HG02623 (cell line): ENCODE data around the gene FAM110A.
"Not testable (repeated sequence)": the region's sequence is repeated elsewhere in the genome, so short reads cannot be mapped to it uniquely, and the experiment has no call there.

Experiments
- ATAC-seq: cut with Tn5 transposase; IDR thresholded peaks from one replicate; pipeline ENCODE4 v1.9.1; 2021; ENCODE audit warnings: moderate library complexity; ENCODE audit not compliant: unreplicated experiment

FAM110A gene

DNA sequence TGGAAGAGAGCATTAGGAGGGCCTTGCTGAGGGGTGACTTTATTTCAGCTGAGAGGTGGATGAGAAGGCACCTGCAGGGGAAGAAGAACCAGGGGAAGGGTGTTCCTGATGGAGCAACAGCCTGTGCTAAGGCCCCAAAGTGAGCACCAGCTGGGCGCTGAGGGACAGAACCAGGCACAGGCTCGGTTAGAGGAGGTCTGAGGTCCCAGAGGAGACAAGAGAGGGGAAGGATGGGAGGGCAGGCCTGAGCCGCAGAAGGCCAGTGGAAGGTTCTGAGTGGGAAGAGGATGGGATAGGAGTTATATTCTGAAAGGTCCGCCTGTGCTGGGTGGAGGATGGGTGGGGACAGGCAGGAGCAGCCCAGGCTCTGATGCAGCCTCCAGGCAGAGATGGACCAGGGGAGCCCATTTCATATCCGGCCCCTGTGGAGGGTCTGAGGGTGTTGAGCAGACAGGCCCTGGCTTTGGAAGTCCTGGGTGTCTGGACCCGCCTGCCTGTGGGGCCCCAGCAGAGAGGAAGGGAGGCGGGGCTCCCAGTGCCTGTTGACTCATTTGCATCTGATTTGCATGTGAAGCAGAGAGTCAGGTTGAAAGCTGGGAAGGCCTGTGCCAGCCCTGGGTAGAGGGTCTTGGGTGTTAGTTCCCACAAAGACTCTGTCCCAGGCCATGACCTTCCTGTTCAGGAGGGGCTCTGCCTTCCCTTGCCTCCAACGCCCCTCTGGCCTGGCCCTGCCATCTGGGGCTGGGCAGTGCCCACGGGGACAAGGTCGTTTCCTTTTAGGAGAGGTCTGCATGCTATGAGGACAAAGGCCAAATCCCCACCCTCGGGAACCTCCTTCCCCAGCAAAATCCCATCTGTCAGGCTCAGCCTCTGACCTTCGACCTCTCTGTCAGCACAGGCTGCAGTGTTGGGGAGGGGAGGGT lies 10.6 kb upstream of the FAM110A start:
- ATAC-seq = no peak

DNA sequence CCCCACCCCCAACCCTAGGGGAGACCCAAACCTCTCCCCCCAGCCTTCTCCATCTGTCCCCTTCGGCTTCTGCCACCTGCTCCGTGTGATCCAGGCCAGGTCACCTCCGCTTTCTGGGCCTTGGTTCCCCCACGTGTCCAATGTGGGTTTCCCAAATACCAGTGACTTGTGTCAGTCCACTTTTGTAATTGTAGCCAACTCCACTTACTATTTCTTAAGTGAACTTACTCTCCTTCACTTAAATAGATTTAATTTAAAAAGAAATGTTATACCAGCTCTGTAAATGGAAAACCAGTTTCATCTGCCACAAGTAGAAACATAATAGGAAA lies 10.0 kb upstream of the FAM110A start:
- ATAC-seq = no peak

DNA sequence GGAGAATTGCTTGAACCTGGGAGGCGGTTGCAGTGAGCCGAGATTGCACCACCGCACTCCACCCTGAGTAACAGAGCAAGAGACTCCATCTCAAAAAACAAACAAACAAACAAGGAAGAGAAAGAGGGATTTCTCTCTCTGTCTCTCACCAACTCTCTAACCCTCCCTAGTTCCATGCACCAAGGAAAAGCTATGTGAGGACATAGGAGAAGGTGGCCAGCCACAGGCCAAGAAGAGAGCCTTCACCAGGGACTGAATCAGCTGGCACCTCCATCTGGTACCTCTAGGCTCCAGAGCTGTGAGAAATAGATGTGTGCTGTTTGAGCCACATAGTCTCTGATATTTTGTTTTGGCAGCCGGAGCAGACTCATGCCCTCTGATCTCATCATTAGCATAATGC lies 9.0 kb upstream of the FAM110A start:
- no peak for ATAC-seq

DNA sequence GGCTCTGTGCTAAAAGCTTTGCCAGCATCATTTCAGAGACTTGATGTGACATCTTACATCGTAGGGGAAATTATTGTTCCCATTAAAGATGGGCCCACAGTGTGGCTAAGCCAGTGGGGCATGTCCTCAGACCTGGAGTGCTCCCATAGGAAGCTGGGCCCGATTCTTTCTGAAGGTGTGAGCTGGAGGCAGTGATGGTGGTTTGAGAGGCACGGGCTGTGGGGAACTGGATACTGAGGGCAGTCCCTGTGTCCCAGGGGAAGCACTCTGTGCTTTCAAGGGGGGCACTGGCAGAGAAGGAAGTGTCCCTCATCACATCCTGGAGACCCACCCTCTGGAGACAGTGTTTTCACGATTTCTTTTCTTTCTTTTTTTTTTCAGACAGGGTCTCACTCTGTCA lies 8.6 kb upstream of the FAM110A start:
- no peak for ATAC-seq

DNA sequence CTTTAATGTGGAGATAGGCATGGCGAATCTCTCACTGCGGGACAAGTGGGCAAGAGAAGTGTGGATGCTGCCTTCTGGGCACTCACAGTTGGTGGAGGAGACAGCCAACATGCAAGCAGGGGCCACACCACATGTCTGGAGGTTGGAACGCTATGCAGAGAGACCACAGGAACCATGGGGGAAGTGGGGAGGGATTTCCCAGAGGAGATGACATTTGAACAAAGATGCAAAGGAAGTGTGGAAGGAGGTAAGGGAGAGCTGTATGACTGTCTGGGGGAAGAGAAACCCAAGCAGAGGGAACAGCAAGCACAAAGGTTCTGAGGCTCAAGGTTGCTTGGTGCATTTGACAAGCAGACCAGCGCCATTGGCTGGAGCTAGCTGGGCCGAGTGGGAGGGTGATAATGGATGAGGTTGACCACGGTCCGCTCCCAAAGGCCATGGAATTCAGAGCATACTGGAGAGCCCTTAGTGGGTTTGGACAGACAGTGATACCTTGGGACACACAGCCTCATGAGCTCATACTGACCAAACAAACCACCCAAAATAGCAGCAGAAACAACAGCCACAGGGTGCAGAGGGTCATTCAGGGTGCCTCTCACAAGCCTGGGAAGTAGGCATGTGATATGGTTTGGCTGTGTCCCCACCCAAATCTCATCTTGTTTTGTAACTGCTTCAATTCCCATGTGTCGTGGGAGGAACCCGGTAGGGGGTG lies 7.6 kb upstream of the FAM110A start:
- ATAC-seq = no peak

DNA sequence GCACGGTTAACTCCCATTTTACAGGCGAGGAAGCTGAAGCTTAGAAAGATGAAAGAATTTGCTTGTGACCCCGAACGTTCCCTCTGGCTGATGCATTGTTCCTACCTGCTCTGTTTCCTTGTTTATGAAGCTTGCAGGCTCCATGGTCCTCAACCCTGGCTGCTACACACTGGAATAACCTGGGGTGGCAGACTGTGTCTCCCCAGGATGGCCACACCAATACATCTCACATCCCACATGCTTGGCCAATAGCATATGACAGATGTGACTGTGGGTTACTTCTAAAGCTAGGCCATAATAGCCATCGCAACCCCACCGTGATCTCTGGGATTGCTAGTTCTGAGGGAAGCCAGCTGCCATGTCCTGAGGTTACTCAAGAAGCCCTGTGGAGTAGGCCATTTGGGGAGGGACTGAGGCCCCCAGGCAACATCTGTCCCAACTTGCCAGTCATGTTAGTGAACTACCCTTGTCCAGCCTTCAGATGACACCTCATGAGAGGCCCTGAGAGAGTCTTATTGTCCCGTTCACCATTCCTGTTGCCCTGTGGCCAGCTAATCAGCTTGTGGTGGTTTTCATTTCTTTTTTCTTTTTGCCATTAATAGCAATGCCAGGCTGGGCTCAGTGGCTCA lies 6.7 kb upstream of the FAM110A start:
- ATAC-seq = no peak

DNA sequence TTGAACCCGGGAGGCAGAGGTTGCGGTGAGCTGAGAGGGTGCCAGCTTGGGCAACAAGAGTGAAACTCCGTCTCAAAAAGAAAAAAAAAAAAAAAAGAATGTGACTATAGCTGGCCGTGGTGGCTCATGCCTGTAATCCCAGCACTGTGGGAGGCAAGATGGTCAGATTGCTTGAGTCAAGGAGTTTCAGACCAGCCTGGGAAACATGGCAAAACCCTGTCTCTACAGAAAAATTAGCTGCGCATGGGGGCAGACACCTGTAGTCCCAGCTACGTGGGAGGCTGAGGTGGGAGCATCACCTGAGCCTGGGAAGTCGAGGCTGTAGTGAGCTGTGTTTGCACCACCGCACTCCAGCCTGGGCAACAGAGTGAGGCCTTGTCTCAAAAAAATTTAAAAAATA lies 5.5 kb upstream of the FAM110A start:
- ATAC-seq = not testable (repeated sequence)

DNA sequence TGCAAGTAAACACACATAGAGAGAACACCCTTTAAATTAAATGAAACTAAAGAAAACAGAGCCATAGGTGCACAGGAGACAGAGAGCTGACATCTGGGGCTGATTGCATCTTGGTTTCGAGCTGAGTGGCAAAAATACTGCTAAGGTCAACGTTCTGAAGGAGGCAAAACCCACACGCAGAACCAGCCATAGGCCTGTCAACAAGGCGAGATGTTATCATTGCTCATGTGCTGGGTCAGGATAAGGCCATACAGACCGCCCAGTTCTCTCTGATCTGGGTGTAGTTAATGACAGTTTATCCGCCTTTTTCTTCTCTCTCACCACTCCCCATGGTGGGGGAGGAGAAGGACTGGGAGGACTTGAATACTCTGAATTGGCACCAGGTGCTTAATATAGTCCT lies 4.5 kb upstream of the FAM110A start:
- no peak for ATAC-seq

DNA sequence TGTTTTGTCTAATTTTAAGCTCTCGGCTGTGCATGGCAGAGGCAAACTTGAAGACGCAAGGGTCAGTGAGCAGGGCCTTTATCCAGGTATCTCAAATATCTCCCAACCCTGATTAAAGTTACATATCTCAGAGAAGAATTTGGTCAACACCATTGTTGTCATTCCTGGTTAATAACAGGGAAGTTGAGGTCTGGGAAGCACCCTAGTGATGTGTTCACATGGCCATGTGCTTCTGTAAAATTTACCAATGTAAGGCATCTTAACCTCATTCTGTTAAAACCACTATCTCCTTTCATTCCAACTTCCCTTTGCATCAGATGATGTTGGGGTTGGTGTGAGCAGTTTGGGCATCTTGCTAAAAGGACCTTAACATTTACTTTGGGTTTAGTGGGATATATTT lies 4.0 kb upstream of the FAM110A start:
- ATAC-seq = no peak

DNA sequence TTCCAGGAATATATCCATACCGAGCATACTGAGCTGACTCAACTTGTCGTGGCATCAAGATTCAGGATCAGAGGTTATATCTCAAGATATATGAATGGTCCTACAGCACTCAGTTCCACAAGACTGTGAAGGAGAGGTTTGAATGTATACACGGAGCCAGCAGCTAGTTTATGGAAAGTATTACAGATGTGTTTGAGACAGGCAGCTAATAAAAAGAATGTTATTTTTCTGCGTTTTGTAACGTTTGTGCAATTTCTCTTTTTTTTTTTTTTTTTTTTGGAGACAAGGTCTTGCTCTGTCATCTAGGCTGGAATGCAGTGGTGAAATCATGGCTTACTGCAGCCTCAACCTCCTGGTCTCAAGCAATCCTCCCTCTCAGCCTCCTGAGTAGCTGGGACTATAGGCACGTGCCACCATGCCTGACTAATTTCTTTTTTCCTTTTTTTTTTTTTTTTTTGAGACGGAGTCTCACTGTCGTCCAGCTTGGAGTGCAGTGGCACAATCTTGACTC lies 3.4 kb upstream of the FAM110A start:
- ATAC-seq = no peak

DNA sequence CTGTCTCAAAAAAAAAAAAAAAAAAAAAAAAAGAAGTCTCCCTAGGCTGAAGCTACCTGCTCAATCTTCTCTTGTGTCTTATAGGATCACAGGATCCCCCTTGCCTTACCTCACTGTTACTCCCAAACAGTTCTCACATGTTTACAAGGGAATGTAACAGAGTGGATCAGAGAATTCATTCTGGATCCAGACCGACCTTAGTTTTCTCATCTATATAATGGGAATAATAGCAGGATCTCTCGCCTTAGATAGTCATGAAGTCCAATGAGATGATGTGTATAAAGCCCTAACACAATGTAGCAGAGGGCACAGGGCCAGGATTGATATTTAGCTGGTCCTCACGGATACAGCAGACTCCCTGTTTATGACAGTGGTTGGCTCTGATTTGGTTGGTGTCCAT lies 2.3 kb upstream of the FAM110A start:
- no peak for ATAC-seq

DNA sequence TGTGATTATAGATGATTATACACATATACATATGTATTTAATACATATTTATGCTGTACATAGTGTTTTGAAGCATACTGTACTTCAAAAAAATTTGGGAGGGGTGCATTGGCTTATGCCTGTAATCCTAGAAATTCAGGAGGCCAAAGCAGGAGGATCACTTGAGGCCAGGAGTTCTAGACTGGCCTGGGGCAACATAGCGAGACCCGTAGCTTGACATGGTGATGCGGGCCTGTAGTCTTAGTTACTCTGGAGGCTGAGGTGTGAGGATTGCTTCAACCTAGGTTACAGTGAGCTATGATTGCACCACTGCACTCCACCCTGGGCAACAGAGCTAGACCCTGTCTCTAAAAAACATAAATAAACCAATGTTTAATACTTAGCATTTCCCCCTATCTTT lies 1.6 kb upstream of the FAM110A start:
- ATAC-seq = no peak

DNA sequence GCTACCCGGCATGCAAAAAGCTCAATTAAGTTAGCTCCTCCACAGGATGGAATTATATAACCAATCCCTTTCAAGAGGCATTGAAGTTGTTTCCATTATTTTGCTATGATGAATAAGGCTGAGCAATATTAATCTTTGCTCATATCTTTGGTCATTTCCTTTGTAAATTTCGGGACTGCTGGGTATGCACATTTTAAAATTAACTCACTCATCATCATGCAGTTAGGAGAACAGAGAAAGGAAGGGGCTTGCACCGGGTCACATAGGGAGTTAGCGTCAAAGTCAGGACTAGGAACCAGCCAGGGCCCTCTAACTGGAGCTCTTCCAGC lies 430 bp upstream of the FAM110A start:
- ATAC-seq = no peak

DNA sequence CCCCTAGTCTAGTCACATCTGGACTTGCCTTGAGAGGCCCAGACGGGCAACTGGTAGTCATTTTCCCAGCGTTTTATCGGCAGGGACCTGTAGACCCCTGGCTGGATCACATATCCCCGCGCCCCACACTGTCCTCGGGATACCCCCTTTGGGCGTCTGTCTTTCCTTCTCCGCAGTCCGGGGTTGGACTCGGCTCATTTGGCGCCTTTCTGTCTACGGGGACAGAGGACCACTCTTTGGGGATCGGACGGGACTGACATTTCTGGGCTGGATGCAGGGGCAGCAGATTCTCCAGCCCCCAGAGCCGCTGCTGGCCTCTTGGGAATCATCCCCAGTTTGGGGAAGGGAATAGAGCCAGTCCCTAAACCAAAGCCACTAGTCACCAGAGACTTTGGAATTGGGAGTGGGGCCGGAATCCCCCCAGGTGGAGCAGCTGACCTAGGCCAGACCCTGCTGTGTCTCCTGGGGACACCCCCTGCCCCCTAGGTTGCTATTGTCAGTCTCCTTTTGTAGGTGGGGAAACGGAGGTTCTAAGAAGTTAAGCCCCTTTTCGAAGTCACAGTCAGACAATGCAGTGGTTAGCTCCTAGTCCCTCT lies 734 bp downstream of the FAM110A start:
- no peak for ATAC-seq

DNA sequence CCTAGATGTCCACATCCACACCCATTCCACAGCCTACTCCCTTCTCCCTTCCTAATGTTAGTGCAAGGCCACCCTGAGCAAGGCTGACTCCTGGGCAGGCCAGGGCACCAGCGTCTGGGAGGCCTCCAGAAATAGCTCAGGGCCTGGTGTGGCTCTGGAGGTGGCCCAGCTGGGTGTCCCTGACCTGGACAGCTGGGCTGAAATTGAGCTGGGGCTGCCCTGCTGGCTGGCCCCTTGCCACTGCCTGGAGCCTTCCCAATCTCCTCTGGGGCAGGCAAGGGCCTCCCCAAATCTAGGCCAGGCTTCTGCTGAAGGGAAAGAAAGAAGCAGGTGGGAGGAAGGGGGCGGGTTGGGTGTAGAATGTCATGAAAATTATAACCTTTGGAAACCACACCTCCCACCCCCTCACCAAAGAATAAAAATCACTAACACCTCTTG lies 2.1 kb downstream of the FAM110A start:
- no peak for ATAC-seq

DNA sequence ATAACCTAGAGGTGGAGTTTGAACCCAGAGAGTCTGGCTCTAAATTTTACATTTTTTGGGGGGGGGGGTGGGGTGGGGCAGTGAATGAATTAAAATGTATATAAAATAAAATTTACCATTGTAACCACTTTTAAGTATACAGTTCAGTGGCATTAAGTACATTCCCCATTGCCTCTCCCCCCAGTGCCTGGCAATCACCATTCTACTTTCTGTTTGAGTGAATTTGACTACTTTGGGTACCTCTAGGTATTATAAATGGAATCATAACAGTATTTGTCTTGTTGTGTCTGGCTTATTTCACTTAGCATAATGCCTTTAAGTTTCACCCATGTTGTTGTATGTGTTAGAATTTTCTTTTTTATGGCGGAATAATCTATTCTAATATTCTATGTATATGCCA lies 2.7 kb downstream of the FAM110A start:
- no peak for ATAC-seq

DNA sequence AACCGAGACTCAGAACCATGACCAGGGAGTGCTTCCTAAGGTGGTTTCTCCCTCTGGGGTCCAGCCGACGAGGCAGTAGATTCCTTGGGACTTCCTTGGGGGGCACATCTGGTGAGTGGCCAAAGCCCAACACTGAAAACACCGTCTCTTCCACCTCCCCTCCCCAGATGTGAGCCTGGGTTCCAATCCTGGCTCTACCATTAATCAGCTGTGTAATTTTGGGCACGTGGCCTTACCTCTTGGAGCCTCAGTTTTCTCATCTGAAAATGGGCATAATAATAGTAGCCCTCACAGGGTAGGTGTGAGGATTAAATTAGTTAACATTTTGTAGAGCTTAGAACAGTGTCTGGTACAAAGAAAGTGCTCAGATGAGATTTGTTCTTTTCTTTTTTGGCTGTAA lies 5.5 kb downstream of the FAM110A start:
- ATAC-seq = no peak

DNA sequence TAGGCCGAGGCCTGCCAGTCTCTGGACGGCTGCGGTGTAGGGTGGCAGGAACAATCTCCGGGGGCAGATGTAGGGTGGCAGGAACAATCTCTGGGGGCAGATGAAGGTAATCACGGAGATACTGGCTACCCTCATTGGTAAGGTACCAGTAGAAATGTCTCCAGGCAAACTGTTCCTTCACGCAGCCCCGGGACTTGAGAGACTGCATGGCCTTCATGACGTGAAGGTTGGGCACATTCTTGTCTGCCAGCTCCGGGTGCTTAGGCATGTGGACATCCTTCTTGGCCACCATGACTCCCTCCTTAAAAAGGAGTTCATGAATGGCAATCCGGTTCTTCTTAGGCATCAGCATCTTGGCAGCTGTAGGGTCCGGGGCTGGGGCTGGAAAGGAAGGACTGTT lies 6.1 kb downstream of the FAM110A start:
- no peak for ATAC-seq

DNA sequence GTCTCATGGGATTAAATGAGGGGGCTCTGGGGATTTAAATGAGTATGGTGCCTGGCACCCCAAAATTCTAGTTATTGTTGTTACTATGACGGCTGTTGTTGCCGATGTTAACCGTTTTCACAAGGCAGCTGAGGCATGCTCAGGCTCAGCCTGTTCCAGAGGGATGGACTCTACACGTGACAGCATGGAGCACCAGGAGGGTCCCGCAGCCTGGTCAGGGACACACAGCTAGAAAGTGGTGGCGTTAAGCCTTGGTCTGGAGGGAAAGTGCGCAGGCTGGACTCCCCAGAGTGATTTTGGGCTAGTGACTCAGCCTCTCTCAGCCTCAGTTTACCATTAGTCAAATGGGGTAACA lies 7.0 kb downstream of the FAM110A start:
- no peak for ATAC-seq

DNA sequence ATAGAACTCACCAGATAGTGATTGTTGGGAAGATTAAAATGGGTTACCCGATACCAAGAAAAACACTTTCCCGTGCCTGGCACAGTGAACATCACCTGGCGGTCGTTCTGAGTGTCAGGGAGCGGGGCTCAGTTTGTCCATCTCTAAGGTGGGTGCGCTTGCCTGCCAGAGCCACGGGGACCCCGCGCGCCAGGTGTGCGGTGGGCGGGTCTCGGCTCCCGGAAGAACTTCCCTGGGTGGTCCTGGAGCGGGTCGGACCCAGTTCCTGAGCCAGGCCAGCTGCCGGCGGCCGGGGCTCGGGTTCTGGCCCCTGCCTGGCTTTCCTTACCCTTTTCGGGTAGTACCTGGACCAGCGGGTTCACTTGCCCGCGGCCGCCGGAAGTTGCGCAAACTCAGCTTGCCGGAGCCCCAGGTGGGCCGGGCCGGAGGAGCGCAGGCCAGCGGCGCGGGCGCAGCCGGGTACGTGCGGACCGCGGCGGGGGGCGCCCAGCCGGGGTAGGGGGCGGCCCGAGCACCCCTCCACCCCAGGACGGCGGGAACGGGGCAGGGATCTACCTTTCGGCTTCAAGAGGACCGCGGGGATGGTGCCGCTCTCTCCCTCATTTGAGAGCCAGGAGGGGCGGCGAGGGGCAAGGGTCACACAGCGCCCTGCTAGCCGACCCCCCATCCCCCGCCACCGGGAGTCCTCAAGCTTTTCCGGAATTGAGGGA lies 7.5 kb downstream of the FAM110A start:
- no peak for ATAC-seq
